Activated CD4-positive, alpha-beta T cell treated with anti-CD3 and anti-CD28 coated beads, Interleukin-2, amount 50 U/mL, for 4 hours (primary cell): ENCODE data around the gene GAL.

Experiments used
- DNase-seq, 2 experiments: peaks; one replicate each; pipeline ENCODE4 v3.0.0-alpha.2; 2020

The GAL gene

GRCh38 chr11:68659158-68659921 lies 25.0 kb upstream of the GAL start:
- DNase-seq, result no peak

- no peak for DNase-seq
Measured at GRCh38 chr11:68660066-68660810, 24.1 kb upstream of the GAL start.

- no peak for DNase-seq
Measured at GRCh38 chr11:68661014-68661413, 23.3 kb upstream of the GAL start.

- DNase-seq, result no peak
Measured at GRCh38 chr11:68661697-68662603, 22.4 kb upstream of the GAL start.

GRCh38 chr11:68663482-68664010 lies 20.8 kb upstream of the GAL start:
- no peak for DNase-seq

GRCh38 chr11:68664141-68664540 lies 20.2 kb upstream of the GAL start:
- no peak for DNase-seq

- DNase-seq, result no peak
Measured at GRCh38 chr11:68664906-68665305, 19.4 kb upstream of the GAL start.

GRCh38 chr11:68665436-68665835 lies 18.9 kb upstream of the GAL start:
- no peak for DNase-seq

GRCh38 chr11:68666849-68667248 lies 17.5 kb upstream of the GAL start:
- no peak for DNase-seq

GRCh38 chr11:68667511-68668500 lies 16.5 kb upstream of the GAL start:
- no peak for DNase-seq

GRCh38 chr11:68669301-68670090 lies 14.8 kb upstream of the GAL start:
- no peak for DNase-seq

GRCh38 chr11:68670208-68670992 lies 13.9 kb upstream of the GAL start:
- no peak for DNase-seq

GRCh38 chr11:68673306-68673945 lies 10.9 kb upstream of the GAL start:
- no peak for DNase-seq

- DNase-seq, result no peak
Measured at GRCh38 chr11:68673991-68674390, 10.4 kb upstream of the GAL start.

GRCh38 chr11:68674461-68674860 lies 9.9 kb upstream of the GAL start:
- no peak for DNase-seq

- no peak for DNase-seq
Measured at GRCh38 chr11:68677432-68677831, 6.9 kb upstream of the GAL start.

- no peak for DNase-seq
Measured at GRCh38 chr11:68678031-68678441, 6.3 kb upstream of the GAL start.

GRCh38 chr11:68680541-68681231 lies 3.7 kb upstream of the GAL start:
- DNase-seq, result no peak

GRCh38 chr11:68682531-68682961 lies 1.8 kb upstream of the GAL start:
- DNase-seq, result no peak
